ENCODE data around the gene IFITM5.
"Not testable (repeated sequence)": the region's sequence is repeated elsewhere in the genome, so short reads cannot be mapped to it uniquely, and the experiment has no call there.

IFITM5 gene

GRCh38 chr11:332651-333480, 33.5 kb upstream of the IFITM5 start:
- no peak for DNase-seq (ENCODE audit: extremely low spot score)
- CTCF ChIA-PET: interaction anchor here (1.5 kb wide), 1 partner anchor 16 kb away, joined by 3 read pairs; no protein-coding TSS in a partner anchor
- POLR2A ChIA-PET: no interaction called here

GRCh38 chr11:331358-332060, 32.2 kb upstream of the IFITM5 start:
- ChIA-PET CTCF (interaction anchor here (0.7 to 1.5 kb wide), 2 partner anchors 17 to 19 kb away, joined by 3 to 4 read pairs; no protein-coding TSS in a partner anchor), POLR2A (no interaction called here)
- DNase-seq (ENCODE audit: extremely low spot score): no peak
- no peak for TF ChIP-seq CTCF (IDR thresholded peaks at IDR 0.05; ENCODE audit: control extremely low read depth, extremely low read depth, low read depth, missing control alignments)

More at GRCh38 chr11:332651-333480, 33.5 kb upstream of the IFITM5 start:
- TF ChIP-seq CTCF (IDR thresholded peaks at IDR 0.05; ENCODE audit: control extremely low read depth, extremely low read depth, low read depth, missing control alignments): no peak

GRCh38 chr11:330694-331357, 31.5 kb upstream of the IFITM5 start:
- no peak for TF ChIP-seq CTCF (IDR thresholded peaks at IDR 0.05; ENCODE audit: control extremely low read depth, extremely low read depth, low read depth, missing control alignments)
- no peak for DNase-seq (ENCODE audit: extremely low spot score)
- POLR2A ChIA-PET: interaction anchor here (1.0 kb wide), 1 partner anchor 24 kb away, joined by 6 read pairs; no protein-coding TSS in a partner anchor
- CTCF ChIA-PET: interaction anchor here (0.7 to 1.1 kb wide), 2 partner anchors 14 to 18 kb away, joined by 3 to 4 read pairs; no protein-coding TSS in a partner anchor

GRCh38 chr11:330307-330693, 31.0 kb upstream of the IFITM5 start:
- no peak for DNase-seq (ENCODE audit: extremely low spot score)
- ChIA-PET POLR2A (interaction anchor here (1.0 kb wide), 1 partner anchor 25 kb away, joined by 6 read pairs; no protein-coding TSS in a partner anchor), CTCF (interaction anchor here (0.7 to 2.0 kb wide), 4 partner anchors 13 to 80 kb away, joined by 3 to 6 read pairs (median 3); no protein-coding TSS in a partner anchor)
- no peak for TF ChIP-seq CTCF (IDR thresholded peaks at IDR 0.05; ENCODE audit: control extremely low read depth, extremely low read depth, low read depth, missing control alignments)

GRCh38 chr11:329886-330253, 30.5 kb upstream of the IFITM5 start:
- CTCF ChIA-PET: interaction anchor here (0.7 to 2.0 kb wide), 5 partner anchors 13 to 79 kb away, joined by 3 to 6 read pairs (median 3); no protein-coding TSS in a partner anchor
- no peak for DNase-seq (ENCODE audit: extremely low spot score)
- POLR2A ChIA-PET: no interaction called here
- TF ChIP-seq CTCF (IDR thresholded peaks at IDR 0.05; ENCODE audit: control extremely low read depth, extremely low read depth, low read depth, missing control alignments): no peak

GRCh38 chr11:328516-329100, 29.3 kb upstream of the IFITM5 start:
- DNase-seq (ENCODE audit: extremely low spot score); POLR2A ChIA-PET: not testable (repeated sequence)
- CTCF ChIA-PET: interaction anchor here (0.8 to 2.1 kb wide), 5 partner anchors 12 to 78 kb away, joined by 3 to 6 read pairs (median 3); no protein-coding TSS in a partner anchor
